Transverse colon (tissue), 4 donors: Measurements from ENCODE around the gene ST3GAL3.

ENCODE experiments used
- EP300 ChIP-seq: sonication (generic); formaldehyde crosslinking; IDR thresholded peaks from one replicate; pipeline ENCODE4 v1.6.1; 2017; ENCODE audit warnings: antibody characterized with exemption, low read depth
- POLR2A ChIP-seq: fragments of 450-650 bp; IDR thresholded peaks from one replicate; pipeline ENCODE4 v1.6.1; 2016; ENCODE audit warnings: antibody characterized with exemption, mild to moderate bottlenecking, moderate library complexity
- POLR2AphosphoS5 ChIP-seq, 3 donors: sonication (generic); formaldehyde crosslinking; IDR thresholded peaks; one replicate each; pipeline ENCODE4 v1.6.1; 2016; ENCODE audit warnings: antibody characterized with exemption in 3 of 3
- TF ChIP-seq, protein P1 (sequence below), 5 experiments: fragments of 200-600 bp in 3 of 5; fragments of 450-650 bp in 2 of 5; sonication (generic) in 3 of 5; IDR thresholded peaks; 1 replicate in 2 of 5; 2 replicates in 3 of 5; pipeline ENCODE4 v1.5.1; 2016 to 2017; ENCODE audit warnings: antibody characterized with exemption in 5 of 5, inconsistent platforms in 3 of 5, mild to moderate bottlenecking in 2 of 5, moderate library complexity in 1 of 5

DNA sequence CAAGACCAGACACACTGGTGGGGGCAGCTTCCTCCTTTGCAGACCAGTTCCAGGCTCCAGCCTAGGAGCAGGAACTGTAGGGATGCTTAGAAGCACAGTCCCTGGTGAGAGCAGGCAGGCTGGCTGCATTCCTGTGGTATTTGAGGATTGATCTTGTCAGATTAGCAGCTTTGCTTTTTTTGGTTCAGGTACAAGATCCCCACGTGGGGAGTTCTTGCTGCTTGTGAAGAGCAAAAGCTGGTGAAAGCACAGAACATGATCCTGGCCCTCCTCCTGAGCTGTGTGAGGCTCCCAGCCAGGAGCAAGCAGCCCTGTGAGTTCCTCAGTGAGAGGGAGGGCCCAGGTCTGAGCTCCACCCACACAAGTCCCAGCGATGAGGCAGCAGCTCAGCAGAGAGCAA is 151.0 kb downstream of the ST3GAL3 start:
- TF ChIP-seq POLR2A (no peak), EP300 (no peak), POLR2AphosphoS5 (IDR thresholded peaks at IDR 0.05) (no peak)
- TF ChIP-seq, protein P1, sequence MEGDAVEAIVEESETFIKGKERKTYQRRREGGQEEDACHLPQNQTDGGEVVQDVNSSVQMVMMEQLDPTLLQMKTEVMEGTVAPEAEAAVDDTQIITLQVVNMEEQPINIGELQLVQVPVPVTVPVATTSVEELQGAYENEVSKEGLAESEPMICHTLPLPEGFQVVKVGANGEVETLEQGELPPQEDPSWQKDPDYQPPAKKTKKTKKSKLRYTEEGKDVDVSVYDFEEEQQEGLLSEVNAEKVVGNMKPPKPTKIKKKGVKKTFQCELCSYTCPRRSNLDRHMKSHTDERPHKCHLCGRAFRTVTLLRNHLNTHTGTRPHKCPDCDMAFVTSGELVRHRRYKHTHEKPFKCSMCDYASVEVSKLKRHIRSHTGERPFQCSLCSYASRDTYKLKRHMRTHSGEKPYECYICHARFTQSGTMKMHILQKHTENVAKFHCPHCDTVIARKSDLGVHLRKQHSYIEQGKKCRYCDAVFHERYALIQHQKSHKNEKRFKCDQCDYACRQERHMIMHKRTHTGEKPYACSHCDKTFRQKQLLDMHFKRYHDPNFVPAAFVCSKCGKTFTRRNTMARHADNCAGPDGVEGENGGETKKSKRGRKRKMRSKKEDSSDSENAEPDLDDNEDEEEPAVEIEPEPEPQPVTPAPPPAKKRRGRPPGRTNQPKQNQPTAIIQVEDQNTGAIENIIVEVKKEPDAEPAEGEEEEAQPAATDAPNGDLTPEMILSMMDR (IDR thresholded peaks at IDR 0.05), result no peak
